ENCODE data around the gene PIPOX.

DNA sequence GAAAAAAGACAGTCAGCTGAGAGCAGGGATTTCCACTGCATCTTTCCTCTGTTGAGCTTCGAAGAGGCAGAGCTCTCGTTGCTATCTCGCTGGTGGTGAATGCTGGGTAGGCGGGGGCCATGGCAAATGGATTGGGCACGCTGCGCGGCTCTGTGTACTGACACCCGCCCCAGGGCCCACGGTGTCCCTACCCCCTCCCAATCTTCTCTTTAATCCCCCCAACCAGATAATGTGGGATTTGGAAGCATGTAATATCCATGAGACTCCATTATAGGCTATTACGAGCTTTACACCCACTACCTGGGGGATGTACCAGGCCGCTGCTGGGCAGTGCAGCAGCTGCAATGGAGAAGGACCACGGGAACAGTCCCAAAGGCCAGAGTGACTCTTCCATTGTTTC, 8.3 kb downstream of the PIPOX start:
- TF ChIP-seq, protein P1, sequence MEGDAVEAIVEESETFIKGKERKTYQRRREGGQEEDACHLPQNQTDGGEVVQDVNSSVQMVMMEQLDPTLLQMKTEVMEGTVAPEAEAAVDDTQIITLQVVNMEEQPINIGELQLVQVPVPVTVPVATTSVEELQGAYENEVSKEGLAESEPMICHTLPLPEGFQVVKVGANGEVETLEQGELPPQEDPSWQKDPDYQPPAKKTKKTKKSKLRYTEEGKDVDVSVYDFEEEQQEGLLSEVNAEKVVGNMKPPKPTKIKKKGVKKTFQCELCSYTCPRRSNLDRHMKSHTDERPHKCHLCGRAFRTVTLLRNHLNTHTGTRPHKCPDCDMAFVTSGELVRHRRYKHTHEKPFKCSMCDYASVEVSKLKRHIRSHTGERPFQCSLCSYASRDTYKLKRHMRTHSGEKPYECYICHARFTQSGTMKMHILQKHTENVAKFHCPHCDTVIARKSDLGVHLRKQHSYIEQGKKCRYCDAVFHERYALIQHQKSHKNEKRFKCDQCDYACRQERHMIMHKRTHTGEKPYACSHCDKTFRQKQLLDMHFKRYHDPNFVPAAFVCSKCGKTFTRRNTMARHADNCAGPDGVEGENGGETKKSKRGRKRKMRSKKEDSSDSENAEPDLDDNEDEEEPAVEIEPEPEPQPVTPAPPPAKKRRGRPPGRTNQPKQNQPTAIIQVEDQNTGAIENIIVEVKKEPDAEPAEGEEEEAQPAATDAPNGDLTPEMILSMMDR (conservative IDR thresholded peaks at IDR 0.05 in 1 of 2, IDR thresholded peaks at IDR 0.05 in 1 of 2; ENCODE audit: extremely low read depth in 1 of 2, insufficient read depth in 1 of 2, low read depth in 1 of 2, low read length in 2 of 2), result no peak
- TF ChIP-seq EZH2 (IDR thresholded peaks at IDR 0.05; ENCODE audit: borderline replicate concordance, low read length), result no peak

Data from mammary epithelial cell (primary cell).